Stimulated activated naive CD8-positive, alpha-beta T cell treated with anti-CD3 and anti-CD28 coated beads, Interleukin-15, Interleukin-2, amounts not matched to agents 100 U/mL and 50 U/mL, for 24 hours (primary cell): ENCODE results near the gene SPATA1.
A peak's percentile ranks its signal among the peaks of the same experiment; 100 is the strongest.

Source experiments
- ATAC-seq: fragments of 150-1000 bp; cut with Tn5 transposase; one replicate; pipeline ENCODE4 v1.10.0; 2021
- DNase-seq: peaks from one replicate; pipeline ENCODE4 v3.0.0; 2021

The SPATA1 gene

DNA sequence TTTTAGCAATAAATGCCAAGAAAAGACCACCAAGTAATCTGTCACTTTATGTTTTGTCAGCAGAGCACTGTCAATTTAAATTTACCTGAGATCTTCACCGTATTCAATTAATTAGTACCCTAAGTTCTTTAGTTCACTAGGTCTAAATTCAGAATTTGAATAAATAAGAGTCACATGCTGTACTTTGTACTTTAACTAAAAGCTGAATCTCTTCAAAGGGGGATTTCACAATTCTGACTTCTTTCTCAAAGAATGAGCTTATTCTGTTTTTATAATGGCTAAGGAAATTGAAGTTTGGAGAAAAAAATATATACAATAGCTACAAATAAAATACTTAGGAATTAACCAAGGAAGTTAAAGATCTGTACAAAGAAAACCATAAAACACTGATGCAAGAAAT is 2.3 kb downstream of the SPATA1 start:
- DNase-seq (no peak), ATAC-seq (no peak)

DNA sequence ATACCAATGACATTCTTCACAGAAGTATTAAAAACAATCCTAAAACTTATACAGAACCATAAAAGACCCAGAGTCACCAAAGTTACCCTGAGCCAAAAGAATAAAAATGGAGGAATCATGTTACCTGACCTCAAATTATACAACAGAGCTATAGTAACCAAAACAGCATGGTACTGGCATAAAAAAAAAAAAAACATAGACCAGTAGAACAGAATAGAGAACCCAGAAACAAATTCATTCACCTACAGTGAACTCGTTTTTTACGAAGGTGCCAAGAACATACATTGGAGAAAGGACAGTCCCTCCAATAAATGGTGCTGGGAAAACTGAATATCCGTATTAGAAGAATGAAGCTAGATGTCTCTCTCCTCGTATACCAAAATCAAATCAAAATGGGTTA is 2.8 kb downstream of the SPATA1 start:
- ATAC-seq (no peak), DNase-seq (no peak)

DNA sequence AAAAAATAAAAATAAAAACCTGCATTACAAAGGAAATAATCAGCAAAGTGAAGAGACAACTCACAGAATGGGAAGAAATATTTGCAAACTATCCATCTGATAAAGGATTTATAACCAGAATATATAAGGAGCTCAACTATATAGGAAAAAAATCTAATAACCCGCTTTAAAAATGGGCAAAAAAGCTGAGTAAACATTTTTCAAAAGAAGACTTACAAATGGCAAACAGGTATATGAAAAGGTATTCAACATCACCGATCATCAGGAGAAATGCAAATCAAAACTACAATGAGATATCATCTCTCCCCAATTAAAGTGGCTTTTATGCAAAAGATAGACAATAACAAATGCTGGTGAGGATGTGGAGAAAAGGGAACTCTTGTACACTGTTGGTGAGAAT is 4.0 kb downstream of the SPATA1 start:
- no peak for DNase-seq
- no peak for ATAC-seq

DNA sequence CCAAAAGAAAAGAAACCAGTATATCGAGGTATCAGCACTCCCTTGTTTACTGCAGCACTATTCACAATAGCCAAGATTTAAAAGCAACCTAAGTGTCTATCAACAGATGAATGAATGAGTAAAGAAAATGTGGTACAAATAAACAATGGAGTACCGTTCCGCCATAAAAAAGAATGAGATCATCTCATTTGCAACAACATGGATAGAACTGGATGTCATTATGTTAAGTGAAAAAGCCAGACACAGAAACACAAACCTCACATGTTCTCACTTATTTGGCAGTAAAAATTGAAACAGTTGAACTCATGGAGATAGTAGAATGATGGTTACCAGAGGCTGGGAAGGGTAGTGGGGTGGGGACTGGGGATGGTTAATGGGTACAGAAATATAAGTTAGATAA is 4.5 kb downstream of the SPATA1 start:
- DNase-seq (no peak), ATAC-seq (no peak)

DNA sequence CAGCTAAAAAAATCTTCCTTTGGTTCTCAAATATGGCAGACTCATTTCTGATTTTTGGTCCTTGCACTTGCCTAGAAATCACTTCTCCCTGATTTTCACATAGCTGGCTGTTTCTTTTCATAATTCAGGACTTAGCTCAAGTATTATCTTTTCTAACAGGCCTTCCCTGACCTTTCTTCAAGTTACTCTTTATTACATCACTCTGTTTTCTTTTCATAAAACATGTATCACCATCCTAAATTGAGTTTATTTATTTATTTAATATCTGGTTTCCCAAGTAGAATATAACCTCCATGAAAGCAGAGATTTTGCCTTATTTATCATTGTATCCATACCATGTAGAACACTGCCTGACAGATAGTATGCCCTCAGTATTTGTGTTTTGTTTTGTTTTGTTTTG is 18.4 kb downstream of the SPATA1 start:
- DNase-seq (no peak), ATAC-seq (no peak)

DNA sequence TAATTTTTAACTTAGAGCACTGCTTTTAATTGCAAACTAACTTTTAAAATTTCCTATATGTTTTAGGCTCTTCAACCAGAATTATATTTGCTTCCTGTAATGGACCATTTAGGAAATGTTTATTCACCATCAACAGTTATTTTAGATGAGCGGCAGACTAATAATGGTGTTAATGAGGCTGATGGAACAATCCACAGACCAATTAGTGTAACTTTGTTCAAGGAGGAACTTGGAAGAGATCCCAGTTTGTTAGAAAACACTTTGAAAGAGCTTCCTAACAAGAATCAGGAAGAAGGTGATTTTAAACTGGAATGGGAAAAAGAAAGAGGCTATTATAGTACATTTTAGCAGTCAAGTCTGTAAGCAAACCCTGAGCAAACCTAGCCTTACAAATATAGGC is 19.6 kb downstream of the SPATA1 start:
- ATAC-seq (no peak), DNase-seq (no peak)

DNA sequence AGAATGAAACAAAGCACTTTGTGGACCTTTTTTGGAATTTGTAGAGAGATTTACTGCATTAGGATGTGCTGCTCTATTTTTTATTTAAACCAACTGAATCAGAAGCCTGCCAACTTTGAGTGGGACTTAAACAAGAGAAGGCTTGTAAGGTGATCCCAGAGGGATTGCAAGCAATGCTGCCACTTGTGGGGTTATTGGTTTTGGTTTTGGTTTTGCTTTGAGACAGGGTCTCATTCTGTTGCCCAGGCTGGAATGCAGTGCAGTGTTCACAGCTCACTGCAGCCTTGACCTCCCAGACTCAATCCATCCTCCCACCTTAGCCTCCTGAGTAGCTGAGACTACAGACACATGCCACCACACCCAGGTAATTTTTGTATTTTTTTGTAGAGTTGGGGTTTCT is 32.4 kb downstream of the SPATA1 start:
- ATAC-seq (no peak), DNase-seq (no peak)

DNA sequence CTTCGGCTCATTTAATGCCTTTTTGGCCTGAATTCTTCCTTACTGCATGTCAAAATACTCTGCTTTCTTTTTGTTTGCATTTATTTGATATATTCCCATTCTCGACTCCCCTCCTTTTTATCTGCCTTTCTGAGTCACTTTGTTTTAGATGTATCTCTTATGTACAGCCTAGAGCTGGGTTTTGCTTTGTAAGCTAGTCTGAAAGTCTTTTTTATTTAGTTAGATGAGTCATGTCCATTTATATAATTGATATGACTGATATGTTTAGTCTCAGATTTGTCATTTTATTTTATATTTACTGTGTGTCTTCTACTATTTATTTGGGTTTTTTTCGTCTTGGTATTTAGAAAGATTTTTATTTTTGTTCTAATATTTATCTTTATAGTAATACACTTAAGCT is 33.8 kb downstream of the SPATA1 start:
- ATAC-seq = no peak
- DNase-seq = no peak

DNA sequence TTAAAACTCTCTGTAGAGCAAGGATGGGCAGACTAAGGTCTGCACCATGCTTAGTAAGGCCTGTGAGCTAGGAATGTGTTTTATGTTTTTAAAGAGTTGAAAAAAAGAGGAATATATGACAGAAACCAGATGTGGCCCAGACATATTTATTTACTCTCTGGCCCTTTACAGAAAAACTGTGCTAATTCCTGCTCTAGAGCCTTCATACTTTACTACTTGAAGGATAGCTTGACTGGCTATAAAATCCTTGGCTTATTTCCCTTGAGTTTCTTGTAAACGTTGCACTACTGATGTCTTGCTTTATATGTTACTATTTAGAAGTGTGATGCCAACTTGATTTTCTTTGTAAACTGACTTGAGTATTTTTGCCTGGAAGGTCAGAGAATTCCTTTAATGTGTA is 34.6 kb downstream of the SPATA1 start:
- DNase-seq (no peak), ATAC-seq (no peak)

DNA sequence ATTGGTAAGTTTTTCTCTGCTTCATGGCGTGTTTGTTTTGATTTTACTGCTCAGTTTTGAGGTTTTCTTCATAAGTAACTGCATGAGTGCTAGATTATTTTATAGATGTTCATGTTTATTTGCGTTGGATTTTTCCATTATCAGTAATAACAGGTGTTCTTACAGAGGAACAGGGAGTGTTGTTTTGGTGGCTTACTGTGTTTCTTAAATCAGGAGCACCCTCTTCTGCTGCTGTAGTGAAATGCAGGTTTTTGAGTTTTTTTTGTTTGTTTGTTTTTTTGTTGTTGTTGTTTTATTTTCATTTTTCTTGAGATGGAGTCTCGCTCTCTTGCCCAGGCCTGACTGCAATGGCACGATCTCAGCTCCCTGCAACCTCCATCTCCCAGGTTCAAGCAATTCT is 35.5 kb downstream of the SPATA1 start:
- ATAC-seq = no peak
- no peak for DNase-seq

DNA sequence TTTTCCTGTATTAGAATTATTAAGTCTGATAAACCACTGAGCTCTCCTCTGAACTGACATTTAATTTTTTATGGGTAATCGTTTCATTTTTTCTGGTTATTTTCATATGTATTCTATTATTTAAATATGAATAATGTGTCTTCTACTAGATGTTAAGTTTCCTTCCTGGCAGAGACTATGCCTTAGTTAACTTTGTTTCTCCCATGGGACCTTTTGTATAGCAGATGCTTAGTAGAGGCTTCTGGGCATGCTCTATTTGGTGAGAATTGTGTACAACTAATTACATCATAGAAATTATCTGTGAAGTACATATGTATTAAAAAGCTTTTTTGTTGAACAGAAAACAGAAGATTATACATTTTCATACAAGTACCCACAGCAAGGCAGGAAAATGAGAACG is 44.6 kb downstream of the SPATA1 start:
- ATAC-seq (no peak), DNase-seq (no peak)

DNA sequence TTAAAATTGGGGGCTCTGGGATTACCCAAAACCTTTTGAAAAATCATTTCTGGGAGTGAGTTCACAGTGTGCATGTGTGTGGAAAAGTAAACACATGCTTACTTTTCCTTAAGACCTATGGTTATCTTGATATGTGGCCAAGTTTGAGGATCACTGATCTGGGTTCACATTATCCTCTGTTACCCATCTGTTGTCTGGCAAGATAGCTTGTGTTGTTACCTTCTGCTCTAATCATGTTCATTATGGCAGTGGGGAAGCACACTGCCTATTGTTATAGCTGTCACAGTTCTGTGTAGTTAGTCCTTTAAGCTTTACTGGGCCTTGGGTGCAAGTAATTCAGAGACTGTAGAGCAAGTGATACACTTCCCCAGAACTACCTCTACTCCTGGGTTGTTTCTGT is 63.0 kb downstream of the SPATA1 start:
- ATAC-seq (no peak), DNase-seq (no peak)

DNA sequence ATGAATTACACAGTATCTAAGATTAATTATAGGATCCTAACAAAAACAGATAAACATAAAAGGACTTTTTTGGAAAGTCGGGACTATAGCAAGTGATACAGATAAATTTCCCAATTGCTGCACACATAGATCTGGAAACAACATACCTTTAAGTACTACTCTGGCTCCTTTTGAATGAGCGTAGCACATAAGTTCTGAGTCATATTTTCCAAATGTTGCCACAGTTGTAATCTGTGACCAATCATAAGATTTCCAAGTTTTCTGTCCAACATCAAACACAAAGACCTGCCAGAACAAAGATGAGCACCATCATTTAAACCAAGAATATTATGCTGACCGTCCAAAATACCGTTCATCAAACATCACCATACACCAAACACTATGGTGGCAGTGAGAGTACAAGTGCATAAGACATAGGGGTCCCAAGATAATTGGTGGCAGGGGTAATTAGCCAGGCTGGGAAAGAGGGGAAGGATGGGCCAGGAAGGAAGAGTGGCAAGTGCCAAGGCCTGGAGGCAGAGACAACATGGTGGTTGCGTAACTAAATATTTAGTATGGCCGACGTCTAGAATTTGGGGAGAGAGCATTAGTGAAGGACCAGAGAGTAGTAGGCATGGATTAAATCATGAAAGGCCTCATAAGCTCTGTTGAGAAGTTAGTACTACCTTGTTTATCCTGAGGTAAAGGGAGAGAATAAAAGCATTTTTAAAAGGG is 64.4 kb downstream of the SPATA1 start:
- DNase-seq (no peak), ATAC-seq (no peak)

DNA sequence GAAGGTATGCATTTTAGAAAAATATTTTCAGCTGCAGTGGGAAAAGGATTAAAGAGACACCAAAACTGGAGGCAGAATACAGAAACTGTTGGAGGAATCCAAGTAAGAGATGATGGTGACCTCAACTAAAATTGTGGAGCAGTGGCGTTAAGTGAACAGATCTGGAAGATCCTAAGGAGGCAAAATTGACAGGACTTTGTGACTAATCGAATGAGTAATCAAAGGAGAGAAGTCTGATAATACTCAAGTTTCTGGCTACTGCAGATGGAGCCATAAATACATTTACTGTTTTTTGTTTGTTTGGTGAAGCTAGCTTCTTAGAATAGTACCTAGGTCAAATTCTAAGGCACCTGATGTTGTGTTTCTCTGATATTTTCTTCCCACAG is 65.0 kb downstream of the SPATA1 start:
- ATAC-seq = no peak
- DNase-seq = no peak

DNA sequence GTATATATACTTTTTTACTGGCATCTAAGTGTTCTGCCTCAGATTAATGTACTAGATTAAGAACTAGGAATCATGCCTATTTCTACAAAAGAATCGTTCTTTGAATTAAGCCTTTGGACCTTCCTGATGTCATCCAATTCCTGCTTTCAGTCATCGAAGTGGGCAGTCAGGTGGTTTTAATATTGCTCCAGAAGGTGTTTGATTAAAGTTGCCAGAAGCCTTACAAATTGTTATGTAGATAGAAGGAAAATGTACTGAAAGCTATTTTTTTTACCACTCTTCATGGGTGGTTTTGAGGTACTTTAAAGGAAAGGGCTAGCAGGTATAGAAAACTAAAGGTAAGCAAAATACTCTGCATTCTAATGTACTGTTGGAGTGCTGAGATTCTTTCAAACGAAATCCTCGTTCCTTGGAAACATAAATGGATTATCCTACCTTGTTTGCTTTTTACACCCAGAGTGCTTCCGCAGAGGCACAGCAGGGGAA is 67.3 kb downstream of the SPATA1 start:
- no peak for DNase-seq
- no peak for ATAC-seq

DNA sequence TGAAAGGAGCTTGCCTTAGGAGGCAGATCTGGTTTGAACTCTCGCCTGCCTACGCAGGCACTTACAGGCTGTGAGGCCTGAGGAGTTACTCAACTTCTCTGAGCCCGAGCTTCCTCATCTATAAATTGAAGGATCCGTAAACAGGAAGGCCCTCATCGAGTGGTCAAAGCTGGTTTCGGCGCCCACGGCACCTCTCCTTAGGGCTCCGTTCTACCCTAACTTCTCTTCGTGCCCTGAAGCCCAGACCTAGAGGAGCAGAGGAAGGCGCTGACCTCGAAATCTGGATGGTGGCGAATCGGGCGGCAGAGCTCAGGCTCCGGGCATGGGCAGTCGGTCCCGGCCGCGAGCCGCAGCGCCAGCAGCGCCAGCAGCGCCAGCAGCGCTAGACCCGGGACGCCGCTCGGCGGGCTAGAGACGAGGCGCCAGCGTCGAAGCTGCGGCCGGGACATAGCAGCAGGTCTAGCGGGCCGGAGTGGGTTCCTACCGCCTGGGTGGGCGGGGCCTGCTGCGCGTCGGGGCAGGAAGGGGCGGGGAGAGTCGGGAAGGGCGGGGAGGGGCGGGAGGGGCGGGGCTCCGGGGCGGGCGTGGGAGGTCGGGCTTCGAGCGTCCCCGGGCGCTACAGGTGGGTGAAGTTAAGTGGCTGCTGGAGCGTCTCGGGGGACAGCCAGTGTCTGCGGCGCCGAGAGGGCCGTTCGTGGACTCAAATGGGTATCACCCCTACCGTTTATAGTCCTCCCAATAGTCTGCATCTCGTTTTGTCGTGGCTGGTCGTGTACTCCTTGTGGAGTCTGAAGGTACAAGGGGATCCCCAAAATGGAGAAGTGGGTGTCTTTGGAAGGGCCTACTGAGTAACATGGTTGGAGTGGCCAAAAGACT is 68.0 kb downstream of the SPATA1 start, which contains the start of gene CTBS:
Gene CTBS (minus strand): TSS at position 474 of the 876 bp plus-strand sequence. CDS start 25 bp downstream, at position 449.
- ATAC-seq (peak; percentile 88), DNase-seq (peak; percentile 89)

DNA sequence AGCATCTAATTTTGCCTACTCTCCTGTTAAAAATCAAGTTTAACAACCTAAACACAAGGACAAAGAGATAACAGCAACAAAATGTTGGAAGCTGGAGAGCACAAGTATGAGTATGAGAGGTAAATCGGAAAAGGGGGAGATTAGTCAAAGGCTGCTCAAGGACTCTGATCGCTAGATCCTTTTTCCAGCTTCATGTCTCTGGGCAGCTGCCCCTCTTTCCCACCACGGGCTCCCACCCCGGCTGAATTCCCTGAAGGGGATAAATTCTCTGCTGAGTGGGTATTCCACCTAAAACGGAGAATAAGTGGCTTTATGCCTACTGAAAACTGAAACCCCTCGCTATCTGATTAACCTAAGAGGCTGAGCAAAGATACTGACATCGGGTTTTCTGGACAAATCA is 68.8 kb downstream of the SPATA1 start:
- DNase-seq (no peak), ATAC-seq (no peak)

DNA sequence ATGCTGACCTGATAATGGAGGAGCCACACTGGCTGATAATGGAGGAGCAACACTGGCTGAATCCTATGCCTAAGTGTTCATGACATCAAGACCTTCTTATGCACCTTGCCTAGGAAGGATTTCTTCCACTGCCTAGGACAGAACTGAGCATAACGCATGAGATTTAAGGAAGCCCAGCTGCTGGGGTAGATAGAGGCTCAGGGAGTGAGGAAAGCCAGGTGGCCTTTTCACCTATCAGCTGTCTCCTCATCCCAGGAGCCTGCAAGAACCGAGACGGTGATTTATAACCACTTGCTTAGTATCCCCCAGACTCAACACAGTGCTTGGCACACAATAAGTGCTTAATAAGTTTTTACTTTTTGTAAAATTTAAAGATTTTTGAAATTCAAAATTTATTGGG is 75.5 kb downstream of the SPATA1 start:
- DNase-seq (no peak), ATAC-seq (no peak)

DNA sequence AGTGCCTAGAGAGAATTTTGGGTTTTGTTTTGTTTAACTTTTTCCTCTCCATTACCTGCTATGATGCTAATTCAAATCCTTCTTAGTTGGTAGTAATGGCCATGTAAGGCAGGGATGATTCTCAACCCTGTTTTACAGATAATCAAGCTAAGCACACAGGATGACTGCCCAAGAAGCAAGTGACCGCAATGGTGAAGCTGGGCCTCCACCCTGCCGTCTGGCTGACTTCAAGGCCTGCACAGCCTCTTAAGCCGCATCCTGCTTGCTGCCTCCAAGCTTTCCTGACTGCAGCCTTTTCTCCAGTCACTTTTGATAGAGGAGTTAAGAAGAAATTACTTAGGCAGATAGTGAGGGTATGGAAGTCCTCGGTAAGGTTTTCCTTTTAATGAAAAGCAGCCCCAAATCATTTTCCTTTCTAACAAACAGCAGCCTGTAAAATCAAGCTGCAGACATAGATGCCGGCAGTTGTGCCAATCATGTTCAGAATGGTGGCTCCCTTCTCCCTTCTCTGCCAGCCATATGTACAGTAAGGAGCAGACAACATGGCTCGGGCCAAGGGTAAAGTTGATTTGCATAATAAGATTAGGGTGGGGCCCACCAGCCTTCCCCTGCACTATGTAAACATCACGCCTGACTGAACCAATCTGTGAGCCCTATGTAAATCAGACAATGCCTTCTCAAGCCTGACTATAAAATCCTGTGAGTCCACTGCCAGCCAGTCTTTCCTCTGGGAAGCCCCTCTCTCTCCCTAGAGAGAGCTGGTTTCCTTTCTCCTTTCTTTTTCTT is 76.8 kb downstream of the SPATA1 start:
- no peak for ATAC-seq
- DNase-seq = no peak

DNA sequence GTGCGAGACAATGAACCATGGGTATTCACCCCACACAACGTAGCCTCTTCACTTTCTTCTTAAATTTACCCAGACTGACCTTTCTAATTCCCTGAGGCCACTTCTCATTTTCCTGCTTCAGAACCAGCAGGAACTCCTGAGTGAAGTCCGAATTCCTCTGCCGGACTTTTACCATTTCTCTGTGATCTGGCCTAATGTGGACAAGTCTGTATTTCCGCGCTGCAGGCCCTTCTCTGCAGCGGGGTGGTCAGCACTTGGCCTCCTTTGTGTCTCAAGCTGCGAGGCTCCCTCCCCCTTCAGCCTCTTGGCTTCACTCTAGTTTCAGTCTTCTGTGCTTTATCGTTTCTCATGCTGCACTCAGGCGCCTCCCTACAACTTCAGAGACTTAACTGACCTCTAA is 77.5 kb downstream of the SPATA1 start:
- ATAC-seq = no peak
- no peak for DNase-seq

DNA sequence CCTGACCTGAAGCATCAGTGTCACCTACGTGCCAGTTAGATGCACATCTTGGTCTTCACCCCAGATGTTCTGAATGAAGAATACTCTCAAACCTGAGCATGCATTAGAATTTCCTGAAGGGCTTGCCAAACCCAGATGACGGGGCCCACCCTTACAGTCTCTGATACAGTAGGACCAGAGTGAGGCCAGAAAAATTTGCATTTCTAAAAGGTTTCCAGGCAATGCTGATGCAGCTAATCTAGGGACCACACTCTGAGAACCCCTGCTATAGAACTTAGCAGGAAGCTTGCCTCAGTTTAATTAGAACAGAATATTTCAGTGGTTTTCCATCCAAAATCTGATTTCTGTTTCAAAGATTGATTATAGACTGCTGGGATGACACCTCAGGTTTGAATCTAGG is 77.9 kb downstream of the SPATA1 start:
- no peak for DNase-seq
- no peak for ATAC-seq

DNA sequence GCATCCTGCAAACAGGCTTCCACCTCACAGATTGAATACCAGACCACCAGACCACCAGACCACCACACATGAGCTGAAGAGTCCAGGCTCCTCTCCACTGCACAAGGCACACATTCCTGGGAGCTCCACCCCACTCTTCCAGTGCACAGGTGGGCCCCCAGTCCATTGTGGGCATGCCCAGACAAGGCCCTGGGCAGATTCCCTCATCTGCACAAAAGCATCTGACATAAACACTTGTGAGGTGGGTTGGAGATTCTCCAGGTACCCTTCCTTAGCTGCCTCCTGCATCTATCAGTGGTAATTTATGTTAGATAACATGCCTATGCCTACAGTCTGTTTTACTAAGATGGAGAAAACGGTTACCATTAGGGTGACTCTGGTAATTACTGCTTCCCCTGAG is 79.6 kb downstream of the SPATA1 start:
- ATAC-seq (no peak), DNase-seq (no peak)

DNA sequence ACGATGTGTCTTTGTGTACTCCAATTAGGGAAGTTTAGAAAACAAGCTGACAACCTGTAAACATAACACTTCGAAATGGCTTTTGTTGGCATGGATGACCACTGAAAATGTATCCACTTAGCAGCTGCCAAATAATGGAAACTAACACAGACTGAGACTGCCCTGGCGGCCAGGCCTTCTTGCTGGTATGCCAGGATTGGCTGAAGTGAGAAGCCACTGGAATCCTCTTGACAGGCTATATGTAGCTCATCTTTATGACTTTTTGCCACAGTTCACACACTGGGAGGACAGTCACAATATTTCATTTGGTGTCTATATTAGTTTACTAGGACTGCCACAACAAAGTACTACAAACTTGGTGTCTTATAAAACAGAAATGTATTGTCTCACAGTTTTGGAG is 80.9 kb downstream of the SPATA1 start:
- no peak for DNase-seq

More for the DNA sequence above, 80.9 kb downstream of the SPATA1 start:
- ATAC-seq = no peak
